Thoracic aorta (tissue), 2 donors: ENCODE results near the gene EXD3. TPM values are rescaled to one million over a fixed set of nuclear protein-coding genes. Genes with fewer than 3 reads are reported as not detected.
A peak's percentile ranks its signal among the peaks of the same experiment; 100 is the strongest.

ENCODE experiments used
- ATAC-seq: fragments of 150-250 bp; one replicate; pipeline ENCODE4 v1.8.0; 2017; ENCODE audit warnings: low read depth; ENCODE audit not compliant: insufficient number of reproducible peaks, low FRiP score
- DNase-seq: peaks from one replicate; pipeline ENCODE4 v3.0.0-alpha.2; 2020; ENCODE audit warnings: low spot score
- H3K27ac ChIP-seq, 2 donors: fragments of 200-600 bp; sonication (generic); 1 replicate in 1 of 2; 2 replicates in 1 of 2; pipeline ENCODE4 v1.5.1; 2016; ENCODE audit warnings: mild to moderate bottlenecking in 2 of 2, moderate library complexity in 2 of 2
- H3K27me3 ChIP-seq: fragments of 200-600 bp; sonication (generic); replicated peaks from 2 replicates; pipeline ENCODE4 v1.6.0; 2016; ENCODE audit warnings: mild to moderate bottlenecking; ENCODE audit not compliant: insufficient read depth
- H3K36me3 ChIP-seq: fragments of 200-600 bp; sonication (generic); one replicate; pipeline ENCODE4 v1.5.1; 2016
- H3K4me1 ChIP-seq, 2 donors: fragments of 200-600 bp; sonication (generic); 1 replicate in 1 of 2; 2 replicates in 1 of 2; pipeline versions ENCODE4 v1.5.1 to v1.6.0; 2016; ENCODE audit warnings: low read depth in 2 of 2, mild to moderate bottlenecking in 1 of 2; ENCODE audit not compliant: control insufficient read depth in 1 of 2
- H3K4me3 ChIP-seq: fragments of 200-600 bp; sonication (generic); 2 replicates; pipeline ENCODE4 v1.5.1; 2016; ENCODE audit warnings: mild to moderate bottlenecking
- H3K9me3 ChIP-seq: fragments of 200-600 bp; sonication (generic); 2 replicates; pipeline ENCODE4 v1.5.1; 2016
- total RNA-seq, 2 donors: library from RNA; depleted of rRNA; stranded (reverse); fragments of >200 nt; gene quantifications; one replicate each; pipeline versions ENCODE4 v1.1.0 to v1.2.3, GENCODE V29; 2016
- TF ChIP-seq, protein P1 (sequence below): fragments of 200-600 bp; sonication (generic); IDR thresholded peaks from one replicate; pipeline ENCODE4 v1.5.1; 2019; ENCODE audit warnings: antibody characterized with exemption

EXD3 gene
- total RNA-seq, 2 donors from 2014 or later, result 22.7 to 29.4 TPM

DNA sequence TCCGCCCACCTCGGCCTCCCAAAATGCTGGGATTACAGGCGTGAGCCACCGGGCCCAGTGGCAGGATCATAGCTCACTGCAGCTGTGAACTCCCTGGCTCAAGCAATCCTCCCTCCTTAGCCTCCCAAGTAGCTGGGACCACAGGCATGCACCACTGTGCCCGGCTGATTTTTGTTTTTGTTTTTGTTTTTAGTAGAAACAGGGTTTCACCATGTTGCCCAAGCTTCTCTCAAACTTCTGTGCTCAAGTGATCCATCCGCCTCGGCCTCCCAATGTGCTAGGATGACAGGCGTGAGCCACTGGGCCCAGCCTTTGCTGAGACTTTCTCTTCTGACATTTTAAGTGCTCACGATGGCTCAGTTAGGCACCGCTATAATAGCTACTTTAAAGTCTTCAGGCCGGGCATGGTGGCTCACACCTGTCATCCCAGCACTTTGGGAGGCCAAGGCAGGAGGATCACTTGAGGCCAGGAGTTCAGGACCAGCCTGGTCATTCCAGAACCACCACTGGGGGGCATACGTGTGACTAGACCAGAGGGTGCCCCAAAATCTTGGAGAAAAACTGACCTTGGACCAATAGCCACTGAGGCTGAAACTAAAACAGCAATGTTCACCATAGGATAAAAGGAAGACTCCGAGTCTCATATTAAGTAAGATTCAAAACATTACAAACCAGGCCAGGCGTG lies 21.3 kb upstream of the EXD3 start:
- TF ChIP-seq, protein P1, sequence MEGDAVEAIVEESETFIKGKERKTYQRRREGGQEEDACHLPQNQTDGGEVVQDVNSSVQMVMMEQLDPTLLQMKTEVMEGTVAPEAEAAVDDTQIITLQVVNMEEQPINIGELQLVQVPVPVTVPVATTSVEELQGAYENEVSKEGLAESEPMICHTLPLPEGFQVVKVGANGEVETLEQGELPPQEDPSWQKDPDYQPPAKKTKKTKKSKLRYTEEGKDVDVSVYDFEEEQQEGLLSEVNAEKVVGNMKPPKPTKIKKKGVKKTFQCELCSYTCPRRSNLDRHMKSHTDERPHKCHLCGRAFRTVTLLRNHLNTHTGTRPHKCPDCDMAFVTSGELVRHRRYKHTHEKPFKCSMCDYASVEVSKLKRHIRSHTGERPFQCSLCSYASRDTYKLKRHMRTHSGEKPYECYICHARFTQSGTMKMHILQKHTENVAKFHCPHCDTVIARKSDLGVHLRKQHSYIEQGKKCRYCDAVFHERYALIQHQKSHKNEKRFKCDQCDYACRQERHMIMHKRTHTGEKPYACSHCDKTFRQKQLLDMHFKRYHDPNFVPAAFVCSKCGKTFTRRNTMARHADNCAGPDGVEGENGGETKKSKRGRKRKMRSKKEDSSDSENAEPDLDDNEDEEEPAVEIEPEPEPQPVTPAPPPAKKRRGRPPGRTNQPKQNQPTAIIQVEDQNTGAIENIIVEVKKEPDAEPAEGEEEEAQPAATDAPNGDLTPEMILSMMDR, result no peak
- Histone ChIP-seq H3K4me1 (peaks cover 5 to 12% of the 10 kb centered on the region in 2 donors), H3K4me3 (no peak overlapping the region), H3K27ac (no peak overlapping the region), H3K27me3 (peaks cover 4% of the 10 kb centered on the region), H3K36me3 (peaks cover 3% of the 10 kb centered on the region), H3K9me3 (no peaks in the 10 kb centered on the region)
- no peak for DNase-seq
- ATAC-seq, result no peak

DNA sequence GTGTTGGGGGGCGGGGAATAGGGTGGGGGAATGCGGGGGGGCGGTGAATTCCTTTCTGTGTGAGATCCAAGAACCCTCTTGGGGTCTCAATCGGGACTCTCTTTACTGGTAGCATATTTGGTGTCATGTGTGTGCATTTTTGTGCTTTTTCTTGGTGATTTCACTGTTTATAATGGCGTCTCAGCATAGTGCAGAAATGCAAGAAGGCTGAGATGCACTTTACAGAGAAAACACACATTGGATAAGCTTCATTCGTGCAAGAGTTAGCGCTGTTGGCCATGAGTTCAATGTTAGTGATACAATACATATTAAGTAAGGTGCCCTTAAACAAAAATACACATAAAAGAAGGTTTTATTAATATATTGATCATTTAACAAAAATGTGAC lies 19.0 kb upstream of the EXD3 start:
- no peak for DNase-seq
- H3K27me3 ChIP-seq, result peaks cover 4% of the 10 kb centered on the region
- peak overlapping the region; percentile 65 for H3K4me3 ChIP-seq

DNA sequence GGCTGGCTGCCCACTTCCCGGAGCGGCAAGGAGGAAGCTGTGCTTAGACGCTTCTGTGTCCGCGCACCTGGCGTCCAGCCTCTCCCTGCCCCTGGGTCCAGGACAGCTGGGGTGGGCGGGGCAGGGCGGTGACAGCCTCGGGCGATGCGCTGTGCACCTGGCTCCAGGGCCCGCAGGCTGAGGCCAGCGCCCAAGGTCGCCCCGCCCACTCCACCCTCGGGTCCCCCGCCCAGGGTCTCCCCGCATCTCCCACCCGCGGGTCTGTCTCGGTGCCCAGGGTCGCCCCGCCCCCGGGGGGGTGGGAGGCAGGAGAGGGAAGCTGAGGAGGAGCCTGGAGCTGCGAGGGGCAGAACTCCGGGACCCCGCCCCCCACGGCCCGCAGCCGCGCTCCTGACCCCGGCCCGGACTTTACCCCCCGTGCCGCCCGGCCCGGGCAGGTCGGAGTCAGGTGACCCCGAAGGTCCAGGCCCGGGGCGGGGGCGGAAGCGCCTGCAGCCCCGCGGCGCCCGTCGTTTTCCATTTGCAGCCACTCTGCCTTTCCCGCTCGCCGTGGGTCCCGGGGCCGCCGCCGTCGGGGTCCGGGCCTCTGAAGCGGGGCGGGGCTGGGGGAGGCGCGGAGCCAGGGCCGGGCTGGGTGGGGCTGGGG lies 18.4 kb upstream of the EXD3 start, which contains the start of gene ENTPD8:
Gene ENTPD8 (minus strand): TSS at position 69 of the 646 bp plus-strand sequence. CDS start 3,072 bp downstream, outside the sequence.
- no peak within 1 kb of the TSS for H3K27ac ChIP-seq
- no peak for DNase-seq
- no peaks in the 10 kb centered on the region for H3K9me3 ChIP-seq
- no peak for ATAC-seq
- H3K27me3 ChIP-seq, result peaks cover 4% of the 10 kb centered on the region
- H3K4me1 ChIP-seq, result peaks cover 5% of the 10 kb centered on the region in 2 donors
- TF ChIP-seq, protein P1, result no peak
- H3K4me3 ChIP-seq, result peak within 1 kb of the TSS; percentile 65
- no peaks in the 10 kb centered on the region for H3K36me3 ChIP-seq

More for the DNA sequence above, 19.0 kb upstream of the EXD3 start:
- TF ChIP-seq, protein P1, result no peak
- H3K36me3 ChIP-seq, result no peaks in the 10 kb centered on the region
- H3K4me1 ChIP-seq, result peaks cover 5% of the 10 kb centered on the region in 2 donors
- H3K9me3 ChIP-seq, result no peaks in the 10 kb centered on the region
- no peak for ATAC-seq
- H3K27ac ChIP-seq, result no peak overlapping the region

DNA sequence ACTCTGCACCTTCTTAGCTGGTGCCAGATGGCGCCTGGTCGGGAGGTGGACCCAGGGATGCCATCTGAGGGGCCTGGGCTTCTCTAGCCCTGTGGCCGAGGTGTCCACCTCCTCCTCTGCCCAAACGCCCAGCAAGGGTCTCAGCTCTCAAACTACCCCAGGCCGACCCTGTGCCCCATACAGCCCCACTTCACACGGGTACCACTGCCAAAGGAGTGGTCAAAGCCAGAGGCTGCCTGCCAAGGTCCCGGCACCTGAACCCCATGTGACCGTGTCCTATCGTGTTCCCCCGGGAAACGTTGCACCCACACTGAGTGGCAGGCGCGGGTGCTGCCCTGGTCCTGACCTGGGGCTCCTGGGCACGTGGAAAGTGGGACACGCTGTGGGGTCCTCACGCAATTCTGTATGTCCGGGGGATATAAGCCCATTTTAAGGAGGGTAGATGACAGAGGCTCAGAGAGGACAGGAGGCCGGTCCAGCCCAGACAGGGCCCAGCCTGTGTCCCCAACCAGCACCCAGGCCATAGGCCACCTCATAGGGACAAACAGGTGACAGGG lies 16.3 kb upstream of the EXD3 start:
- Histone ChIP-seq H3K4me1 (peaks cover 10 to 15% of the 10 kb centered on the region in 2 donors), H3K27ac (no peak overlapping the region), H3K9me3 (no peaks in the 10 kb centered on the region), H3K4me3 (no peak overlapping the region), H3K36me3 (no peaks in the 10 kb centered on the region), H3K27me3 (peaks cover 4% of the 10 kb centered on the region)
- TF ChIP-seq, protein P1, result no peak
- no peak for DNase-seq
- ATAC-seq, result no peak

DNA sequence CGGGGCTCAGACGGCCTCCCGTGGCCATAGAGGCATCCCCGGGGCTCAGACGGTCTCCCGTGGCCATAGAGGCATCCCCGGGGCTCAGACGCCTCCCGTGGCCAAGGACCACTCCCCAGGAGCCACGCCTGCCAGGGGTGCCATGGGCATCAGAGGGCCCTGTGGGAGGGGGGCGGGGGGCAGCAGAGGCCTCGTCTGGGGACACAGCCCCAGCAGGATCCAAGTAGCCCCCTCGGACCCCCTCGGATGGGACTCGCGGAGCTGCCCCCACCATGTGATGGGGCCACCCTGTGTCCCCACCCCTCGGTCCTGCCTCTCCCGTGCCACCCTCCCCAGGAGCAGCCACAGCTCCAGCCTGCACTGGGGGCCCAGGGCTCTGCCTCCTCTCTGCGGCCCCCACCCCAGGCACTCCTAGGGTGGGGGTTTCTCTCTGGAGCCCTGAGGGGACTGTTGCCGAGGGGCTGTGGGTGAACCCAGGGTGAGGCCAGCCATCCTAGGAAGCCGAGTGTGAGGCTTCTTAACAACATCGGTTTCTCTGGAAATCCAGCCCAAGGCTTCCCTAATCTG lies 15.7 kb upstream of the EXD3 start:
- Histone ChIP-seq H3K27ac (no peak overlapping the region), H3K27me3 (peaks cover 4% of the 10 kb centered on the region), H3K4me1 (peaks cover 10 to 15% of the 10 kb centered on the region in 2 donors), H3K4me3 (no peak overlapping the region), H3K9me3 (no peaks in the 10 kb centered on the region), H3K36me3 (no peaks in the 10 kb centered on the region)
- TF ChIP-seq, protein P1, result no peak
- DNase-seq (no peak), ATAC-seq (no peak)
